Neural cell (in vitro differentiated cells): Measurements from ENCODE around the gene MED27. TPM values are rescaled to one million over a fixed set of nuclear protein-coding genes. Genes with fewer than 3 reads are reported as not detected.

Experiments
- H2AFZ ChIP-seq: fragments of 200-600, 300-800 bp; sonication (generic), shearing (Covaris generic); 2 replicates; pipeline ENCODE4 v1.6.0; 2014; ENCODE audit warnings: low read depth, mild to moderate bottlenecking, antibody characterized with exemption, low read length, moderate library complexity
- H3F3A ChIP-seq: fragments of 200-600 bp; shearing (Covaris generic); 2 replicates; pipeline ENCODE4 v1.6.1; 2016; ENCODE audit warnings: mild to moderate bottlenecking, moderate library complexity, mixed read lengths, antibody characterized with exemption, low read length; ENCODE audit not compliant: insufficient read depth, poor library complexity, severe bottlenecking
- H3K27ac ChIP-seq: fragments of 200-600, 300-800 bp; sonication (generic), shearing (Covaris generic); 2 replicates; pipeline ENCODE4 v1.5.1; 2014; ENCODE audit warnings: mild to moderate bottlenecking, low read length, moderate library complexity
- H3K27me3 ChIP-seq: fragments of 300-800, 200-600 bp; sonication (generic), shearing (Covaris generic); 2 replicates; pipeline ENCODE4 v1.6.0; 2014; ENCODE audit warnings: mild to moderate bottlenecking, low read depth, low read length, moderate library complexity; ENCODE audit not compliant: insufficient read depth
- H3K36me3 ChIP-seq: fragments of 300-800, 200-600 bp; sonication (generic), shearing (Covaris generic); 2 replicates; pipeline ENCODE4 v1.5.1; 2014; ENCODE audit warnings: mild to moderate bottlenecking, antibody characterized with exemption, low read length, moderate library complexity; ENCODE audit not compliant: insufficient read depth
- H3K4me2 ChIP-seq: fragments of 300-800, 200-600 bp; sonication (generic), shearing (Covaris generic); 2 replicates; pipeline ENCODE4 v1.6.0; 2014; ENCODE audit warnings: mild to moderate bottlenecking, low read length
- H3K4me3 ChIP-seq: fragments of 300-800, 200-600 bp; sonication (generic), shearing (Covaris generic); 2 replicates; pipeline ENCODE4 v1.5.1; 2014; ENCODE audit warnings: mild to moderate bottlenecking, low read length, moderate library complexity
- H3K79me2 ChIP-seq: fragments of 200-600 bp; shearing (Covaris generic); replicated peaks from 2 replicates; pipeline ENCODE4 v1.6.0; 2014; ENCODE audit warnings: mild to moderate bottlenecking, low read length, moderate library complexity; ENCODE audit not compliant: insufficient read depth
- H3K9ac ChIP-seq: fragments of 300-800, 200-600 bp; sonication (generic), shearing (Covaris generic); 2 replicates; pipeline ENCODE4 v1.6.1; 2016; ENCODE audit warnings: mild to moderate bottlenecking, low read length, mixed read lengths
- H3K9me2 ChIP-seq: fragments of 200-600 bp; shearing (Covaris generic); 2 replicates; pipeline ENCODE4 v1.6.1; 2016; ENCODE audit warnings: mild to moderate bottlenecking, low read length, mixed read lengths; ENCODE audit not compliant: insufficient read depth
- H3K9me3 ChIP-seq: fragments of 200-600, 300-800 bp; sonication (generic), shearing (Covaris generic); 2 replicates; pipeline ENCODE4 v1.6.1; 2016; ENCODE audit warnings: mild to moderate bottlenecking, mixed run types, low read length, moderate library complexity, mixed read lengths
- H4K20me1 ChIP-seq: fragments of 200-600 bp; shearing (Covaris generic); 2 replicates; pipeline ENCODE4 v1.6.1; 2016; ENCODE audit warnings: mild to moderate bottlenecking, mixed run types; ENCODE audit not compliant: insufficient read depth
- EP300 ChIP-seq: fragments of 450-650 bp; conservative IDR thresholded peaks from 2 replicates; pipeline ENCODE4 v1.6.1; 2014; ENCODE audit warnings: antibody characterized with exemption, mild to moderate bottlenecking, moderate library complexity; ENCODE audit not compliant: poor library complexity, severe bottlenecking
- EZH2 ChIP-seq: fragments of 200-600, 300-800 bp; shearing (Covaris generic), sonication (generic); IDR thresholded peaks from 2 replicates; pipeline ENCODE4 v1.6.1; 2014; ENCODE audit warnings: antibody characterized with exemption, low read length, borderline replicate concordance, mild to moderate bottlenecking; ENCODE audit not compliant: insufficient read depth, poor library complexity, severe bottlenecking
- MXI1 ChIP-seq: fragments of 450-650 bp; conservative IDR thresholded peaks from 2 replicates; pipeline ENCODE4 v1.6.1; 2014; ENCODE audit warnings: antibody characterized with exemption, mild to moderate bottlenecking; ENCODE audit not compliant: poor library complexity, severe bottlenecking
- POLR2AphosphoS5 ChIP-seq: IDR thresholded peaks from 2 replicates; pipeline ENCODE4 v1.6.1; 2012
- RAD21 ChIP-seq: fragments of 450-650 bp; conservative IDR thresholded peaks from 2 replicates; pipeline ENCODE4 v1.6.1; 2014; ENCODE audit warnings: antibody characterized with exemption, mild to moderate bottlenecking, moderate library complexity
- SMC3 ChIP-seq: fragments of 450-650 bp; conservative IDR thresholded peaks from 2 replicates; pipeline ENCODE4 v1.6.1; 2014; ENCODE audit warnings: antibody characterized with exemption, mild to moderate bottlenecking, moderate library complexity; ENCODE audit not compliant: poor library complexity
- TAF1 ChIP-seq: IDR thresholded peaks from 2 replicates; pipeline ENCODE4 v1.6.1; 2012; ENCODE audit warnings: low read depth
- polyA plus RNA-seq: library from polyadenylated mRNA; depleted of rRNA; stranded (reverse); fragments of >200 nt; gene quantifications from 2 replicates; pipeline ENCODE4 v1.2.3, GENCODE V29; 2014
- TF ChIP-seq, protein P1 (sequence below): fragments of 450-650 bp; IDR thresholded peaks from 2 replicates; pipeline ENCODE4 v1.5.1; 2014; ENCODE audit warnings: antibody characterized with exemption, mild to moderate bottlenecking, moderate library complexity; ENCODE audit not compliant: poor library complexity, severe bottlenecking
- TF ChIP-seq, protein P2 (sequence below): IDR thresholded peaks from 2 replicates; pipeline ENCODE4 v1.6.1; 2012; ENCODE audit warnings: borderline replicate concordance

The MED27 gene
- polyA plus RNA-seq, 1 donor from 2014 or later: 7.5 TPM

DNA sequence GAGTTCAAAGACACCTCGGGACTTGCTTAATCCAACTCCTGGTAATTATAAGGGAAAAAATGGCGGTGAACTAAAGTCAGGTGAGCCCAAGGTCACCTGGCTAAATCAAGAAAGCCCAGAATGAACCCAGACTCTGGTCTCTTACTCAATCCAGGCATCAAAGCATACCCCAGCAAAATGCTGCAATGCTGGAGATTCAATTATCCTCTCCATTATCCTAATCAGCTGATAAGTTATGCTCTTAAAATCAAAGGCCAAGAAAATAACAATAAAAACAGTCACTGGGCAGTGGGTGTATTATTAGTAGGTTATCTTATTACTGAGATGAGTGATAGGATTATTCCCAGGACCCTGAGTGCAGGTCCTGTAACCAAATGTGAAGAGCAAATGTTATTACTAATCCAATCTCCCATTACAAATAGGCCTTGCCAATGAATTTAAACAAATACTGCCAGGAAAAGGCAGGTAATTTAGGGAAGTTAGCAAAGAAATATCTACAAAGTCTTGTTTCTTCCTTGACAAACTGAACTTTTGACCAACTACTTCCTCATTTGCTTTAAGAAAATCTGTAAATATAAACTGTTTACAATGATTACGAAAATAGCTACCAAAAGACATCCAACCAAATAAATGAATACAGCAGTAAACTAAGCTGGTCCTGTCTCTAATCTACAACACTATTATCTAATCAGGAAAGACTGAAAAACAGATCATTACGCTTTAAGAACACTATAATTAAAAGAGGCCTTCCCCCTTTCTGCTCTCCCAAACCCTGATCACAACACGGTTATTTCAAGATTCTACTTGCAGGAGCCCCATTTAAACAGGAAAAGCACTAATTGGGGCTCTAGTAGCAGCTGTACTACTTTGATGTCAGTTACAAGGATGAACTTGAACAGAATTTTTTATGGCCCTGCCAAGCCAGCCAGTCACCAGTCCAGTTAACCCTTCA, 103.2 kb downstream of the MED27 start:
- Histone ChIP-seq H3K9ac (no peak overlapping the region), H3K36me3 (no peaks in the 10 kb centered on the region), H3K27me3 (no peaks in the 10 kb centered on the region), H3K4me3 (no peak overlapping the region), H3K4me2 (no peak overlapping the region), H2AFZ (no peak overlapping the region), H3F3A (no peaks in the 10 kb centered on the region), H4K20me1 (no peaks in the 10 kb centered on the region), H3K27ac (no peak overlapping the region), H3K9me3 (no peaks in the 10 kb centered on the region), H3K9me2 (no peaks in the 10 kb centered on the region), H3K79me2 (no peaks in the 10 kb centered on the region)
- TF ChIP-seq EP300: no peak

GRCh38 chr9:131972889-131973288, 106.8 kb downstream of the MED27 start:
- no peaks in the 10 kb centered on the region for H4K20me1 ChIP-seq
- no peaks in the 10 kb centered on the region for H3K36me3 ChIP-seq
- no peak overlapping the region for H3K4me2 ChIP-seq
- H2AFZ ChIP-seq: no peak overlapping the region
- no peaks in the 10 kb centered on the region for H3K9me2 ChIP-seq
- H3K27me3 ChIP-seq: no peaks in the 10 kb centered on the region
- H3K4me3 ChIP-seq: no peak overlapping the region
- H3K79me2 ChIP-seq: no peaks in the 10 kb centered on the region
- H3F3A ChIP-seq: no peaks in the 10 kb centered on the region
- TF ChIP-seq RAD21 (no peak), SMC3 (no peak), EP300 (no peak), POLR2AphosphoS5 (no peak), EZH2 (no peak), MXI1 (no peak), TAF1 (no peak)
- TF ChIP-seq, protein P1, sequence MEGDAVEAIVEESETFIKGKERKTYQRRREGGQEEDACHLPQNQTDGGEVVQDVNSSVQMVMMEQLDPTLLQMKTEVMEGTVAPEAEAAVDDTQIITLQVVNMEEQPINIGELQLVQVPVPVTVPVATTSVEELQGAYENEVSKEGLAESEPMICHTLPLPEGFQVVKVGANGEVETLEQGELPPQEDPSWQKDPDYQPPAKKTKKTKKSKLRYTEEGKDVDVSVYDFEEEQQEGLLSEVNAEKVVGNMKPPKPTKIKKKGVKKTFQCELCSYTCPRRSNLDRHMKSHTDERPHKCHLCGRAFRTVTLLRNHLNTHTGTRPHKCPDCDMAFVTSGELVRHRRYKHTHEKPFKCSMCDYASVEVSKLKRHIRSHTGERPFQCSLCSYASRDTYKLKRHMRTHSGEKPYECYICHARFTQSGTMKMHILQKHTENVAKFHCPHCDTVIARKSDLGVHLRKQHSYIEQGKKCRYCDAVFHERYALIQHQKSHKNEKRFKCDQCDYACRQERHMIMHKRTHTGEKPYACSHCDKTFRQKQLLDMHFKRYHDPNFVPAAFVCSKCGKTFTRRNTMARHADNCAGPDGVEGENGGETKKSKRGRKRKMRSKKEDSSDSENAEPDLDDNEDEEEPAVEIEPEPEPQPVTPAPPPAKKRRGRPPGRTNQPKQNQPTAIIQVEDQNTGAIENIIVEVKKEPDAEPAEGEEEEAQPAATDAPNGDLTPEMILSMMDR: no peak
- TF ChIP-seq, protein P2, sequence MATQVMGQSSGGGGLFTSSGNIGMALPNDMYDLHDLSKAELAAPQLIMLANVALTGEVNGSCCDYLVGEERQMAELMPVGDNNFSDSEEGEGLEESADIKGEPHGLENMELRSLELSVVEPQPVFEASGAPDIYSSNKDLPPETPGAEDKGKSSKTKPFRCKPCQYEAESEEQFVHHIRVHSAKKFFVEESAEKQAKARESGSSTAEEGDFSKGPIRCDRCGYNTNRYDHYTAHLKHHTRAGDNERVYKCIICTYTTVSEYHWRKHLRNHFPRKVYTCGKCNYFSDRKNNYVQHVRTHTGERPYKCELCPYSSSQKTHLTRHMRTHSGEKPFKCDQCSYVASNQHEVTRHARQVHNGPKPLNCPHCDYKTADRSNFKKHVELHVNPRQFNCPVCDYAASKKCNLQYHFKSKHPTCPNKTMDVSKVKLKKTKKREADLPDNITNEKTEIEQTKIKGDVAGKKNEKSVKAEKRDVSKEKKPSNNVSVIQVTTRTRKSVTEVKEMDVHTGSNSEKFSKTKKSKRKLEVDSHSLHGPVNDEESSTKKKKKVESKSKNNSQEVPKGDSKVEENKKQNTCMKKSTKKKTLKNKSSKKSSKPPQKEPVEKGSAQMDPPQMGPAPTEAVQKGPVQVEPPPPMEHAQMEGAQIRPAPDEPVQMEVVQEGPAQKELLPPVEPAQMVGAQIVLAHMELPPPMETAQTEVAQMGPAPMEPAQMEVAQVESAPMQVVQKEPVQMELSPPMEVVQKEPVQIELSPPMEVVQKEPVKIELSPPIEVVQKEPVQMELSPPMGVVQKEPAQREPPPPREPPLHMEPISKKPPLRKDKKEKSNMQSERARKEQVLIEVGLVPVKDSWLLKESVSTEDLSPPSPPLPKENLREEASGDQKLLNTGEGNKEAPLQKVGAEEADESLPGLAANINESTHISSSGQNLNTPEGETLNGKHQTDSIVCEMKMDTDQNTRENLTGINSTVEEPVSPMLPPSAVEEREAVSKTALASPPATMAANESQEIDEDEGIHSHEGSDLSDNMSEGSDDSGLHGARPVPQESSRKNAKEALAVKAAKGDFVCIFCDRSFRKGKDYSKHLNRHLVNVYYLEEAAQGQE: no peak
- H3K9ac ChIP-seq: no peak overlapping the region
- H3K27ac ChIP-seq: no peak overlapping the region
- no peaks in the 10 kb centered on the region for H3K9me3 ChIP-seq
